GM19351 (cell line): ENCODE measurements around the gene GPC2.

Experiments used
- ATAC-seq: cut with Tn5 transposase; IDR thresholded peaks from one replicate; pipeline ENCODE4 v1.9.1; 2021; ENCODE audit warnings: mild to moderate bottlenecking, moderate library complexity; ENCODE audit not compliant: unreplicated experiment

GPC2 gene

GRCh38 chr7:100126239-100126930 lies 50.8 kb downstream of the GPC2 start:
- ATAC-seq: peak; percentile 24

GRCh38 chr7:100124301-100125230 lies 52.6 kb downstream of the GPC2 start:
- ATAC-seq: no peak

- no peak for ATAC-seq
Measured at GRCh38 chr7:100122568-100122967, 54.6 kb downstream of the GPC2 start.

GRCh38 chr7:100122067-100122466 lies 55.1 kb downstream of the GPC2 start:
- no peak for ATAC-seq

GRCh38 chr7:100120733-100121036 lies 56.5 kb downstream of the GPC2 start:
- no peak for ATAC-seq

GRCh38 chr7:100119970-100120732 lies 57.0 kb downstream of the GPC2 start:
- ATAC-seq: peak; percentile 34
